OCI-M1 (cell line): ENCODE data around the gene TTC7B.
A peak's percentile ranks its signal among the peaks of the same experiment; 100 is the strongest.
"Not testable (repeated sequence)": the region's sequence is repeated elsewhere in the genome, so short reads cannot be mapped to it uniquely, and the experiment has no call there.

ENCODE experiments used
- DNase-seq: peaks from one replicate; lab custom pipeline; 2025; lab: John Stamatoyannopoulos, UW

TTC7B gene

DNA sequence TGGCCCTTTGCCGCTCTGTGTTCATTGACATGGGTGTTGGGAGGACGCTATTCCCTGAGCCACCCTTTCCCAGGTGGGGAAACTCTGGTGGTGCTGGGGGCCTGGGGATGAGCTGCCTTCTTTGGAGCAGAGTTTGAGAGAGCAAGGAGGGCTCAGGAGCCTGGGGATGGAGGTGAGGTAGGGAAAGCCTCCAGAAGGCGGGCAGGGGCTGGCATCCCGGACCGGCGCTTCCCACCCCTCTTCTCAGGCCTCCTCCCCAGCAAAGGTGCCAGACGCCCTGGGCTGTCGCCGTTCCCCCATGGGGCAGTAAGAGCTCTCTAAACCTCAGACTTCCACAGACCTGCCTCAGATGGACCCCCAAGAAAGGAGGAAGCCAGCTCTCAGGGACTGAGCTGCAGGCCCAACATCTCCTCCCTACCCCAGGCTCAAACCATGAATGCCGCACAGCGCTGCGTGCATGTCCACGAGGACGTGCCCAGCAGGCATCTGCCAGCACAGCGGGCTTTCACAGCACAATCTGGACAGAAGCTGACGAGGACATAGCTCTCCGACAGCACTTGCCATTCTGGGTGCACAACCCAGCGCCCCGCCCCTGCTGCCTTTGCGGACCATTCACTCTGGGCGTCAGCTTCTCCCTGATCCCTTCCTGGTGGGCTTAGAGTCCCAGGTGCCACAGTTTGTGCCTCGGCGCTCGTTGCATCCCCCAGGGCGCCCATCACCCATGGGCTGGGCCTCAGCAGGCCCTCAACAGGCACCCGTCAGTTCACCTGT is 14.9 kb upstream of the TTC7B start:
- no peak for DNase-seq

DNA sequence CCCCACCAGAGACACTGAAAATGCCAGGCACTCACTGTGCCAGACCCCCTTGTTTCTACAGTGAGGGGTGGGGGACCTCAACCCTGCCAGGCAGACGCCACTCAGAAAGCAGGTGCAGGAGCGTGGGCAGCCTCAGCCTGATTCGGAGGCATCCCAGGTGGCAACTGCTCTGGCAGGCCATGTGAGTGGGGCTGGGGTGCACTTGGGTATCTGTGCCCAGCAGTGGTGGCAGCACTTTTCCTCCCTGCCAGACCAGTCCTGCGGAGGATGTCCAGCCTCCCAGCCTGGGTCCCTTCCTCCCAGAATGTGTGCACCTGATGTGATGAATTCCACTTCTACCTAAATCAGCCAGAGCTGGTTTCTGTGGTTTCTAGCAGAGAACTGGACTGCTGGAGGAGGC is 13.4 kb upstream of the TTC7B start:
- DNase-seq: no peak

DNA sequence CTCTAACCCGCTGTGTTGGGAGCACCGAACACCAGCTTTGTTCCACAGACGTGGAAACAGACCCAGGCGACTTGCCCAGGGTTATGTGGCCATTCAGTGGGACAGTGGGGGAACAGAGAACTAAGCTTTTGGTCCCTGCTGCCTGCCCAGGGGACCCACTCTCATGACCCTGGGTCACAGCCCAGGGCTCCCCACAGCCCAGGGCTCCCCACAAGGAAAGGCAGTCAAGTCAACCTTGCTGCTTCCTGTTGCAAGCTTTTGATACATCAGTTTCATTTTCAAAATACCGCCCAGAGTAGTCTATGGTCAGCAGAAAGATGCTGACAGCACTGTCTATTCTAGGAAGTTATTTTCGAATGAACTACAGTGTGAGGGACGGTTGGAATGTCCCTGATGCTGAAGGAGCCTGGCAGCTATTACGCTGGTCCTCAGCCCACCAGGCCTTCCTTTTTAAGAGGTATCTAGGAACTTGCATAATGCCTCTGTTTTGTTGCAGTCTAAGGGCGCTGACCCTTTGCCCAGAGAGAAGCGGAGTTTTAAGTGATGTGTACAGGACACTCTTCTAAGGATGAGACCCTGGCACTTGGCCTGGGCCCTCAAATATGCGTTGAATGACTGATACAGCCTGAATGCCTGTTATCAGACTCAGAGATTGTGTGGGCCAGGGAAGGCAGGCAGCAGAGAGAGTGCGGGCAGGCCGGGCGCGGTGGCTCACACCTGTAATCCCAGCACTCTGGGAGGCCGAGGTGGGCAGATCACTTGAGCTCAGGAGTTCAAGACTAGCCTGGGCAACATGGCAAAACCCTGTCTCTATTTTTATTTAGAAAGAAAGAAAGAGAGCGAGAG is 12.6 kb upstream of the TTC7B start:
- DNase-seq: peak; percentile 67

DNA sequence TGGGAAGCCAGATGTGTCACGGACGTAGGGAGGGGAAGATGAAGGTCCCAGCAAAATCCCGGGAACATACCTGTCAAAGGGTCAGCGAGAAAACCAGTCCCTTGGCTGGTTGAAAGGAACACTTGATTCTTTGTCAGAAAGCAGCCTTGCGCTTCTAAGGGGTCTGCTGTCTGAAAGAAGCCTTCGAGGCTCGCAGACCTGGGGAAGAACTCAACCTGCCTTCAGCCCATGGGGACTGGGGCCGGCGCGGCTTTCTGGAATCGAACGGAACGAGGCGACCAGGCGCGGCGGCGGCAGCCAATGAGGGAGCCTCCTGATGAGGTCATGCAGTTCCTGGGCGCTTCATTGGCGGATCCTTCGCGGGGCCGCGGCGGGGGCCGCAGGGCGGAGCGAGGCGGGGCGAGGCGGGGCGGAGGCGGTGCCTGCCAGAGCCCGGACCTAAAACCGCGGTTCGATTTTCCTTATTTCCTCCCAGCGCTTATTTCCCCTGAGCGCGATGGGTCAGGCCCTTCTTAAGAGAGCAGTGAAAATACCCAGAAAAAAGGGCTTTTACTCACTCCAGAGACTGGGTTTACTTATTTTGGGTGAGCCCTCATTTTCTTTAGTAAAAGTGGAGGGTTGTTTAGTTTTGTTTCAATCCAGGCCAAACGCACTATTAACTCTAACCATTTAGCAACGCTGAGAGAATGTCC is 11.8 kb upstream of the TTC7B start:
- peak; percentile 94 for DNase-seq

DNA sequence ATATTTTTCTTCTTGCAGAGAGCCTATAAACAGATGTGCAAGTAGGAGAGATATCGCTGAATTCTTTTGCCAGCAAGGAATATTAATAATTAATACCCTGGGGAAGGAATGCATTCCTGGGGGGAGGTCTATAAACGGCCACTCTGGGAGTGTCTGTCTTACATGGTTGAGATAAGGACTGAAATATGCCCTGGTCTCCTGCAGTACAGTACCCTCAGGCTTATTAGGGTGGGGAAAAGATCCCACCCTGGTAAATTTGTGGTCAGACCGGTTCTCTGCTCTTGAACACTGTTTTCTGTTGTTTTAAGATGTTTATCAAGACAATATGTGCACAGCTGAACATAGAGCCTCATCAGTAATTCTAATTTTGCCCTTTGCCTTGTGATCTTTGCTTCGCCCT is 7.3 kb upstream of the TTC7B start:
- not testable (repeated sequence) for DNase-seq

DNA sequence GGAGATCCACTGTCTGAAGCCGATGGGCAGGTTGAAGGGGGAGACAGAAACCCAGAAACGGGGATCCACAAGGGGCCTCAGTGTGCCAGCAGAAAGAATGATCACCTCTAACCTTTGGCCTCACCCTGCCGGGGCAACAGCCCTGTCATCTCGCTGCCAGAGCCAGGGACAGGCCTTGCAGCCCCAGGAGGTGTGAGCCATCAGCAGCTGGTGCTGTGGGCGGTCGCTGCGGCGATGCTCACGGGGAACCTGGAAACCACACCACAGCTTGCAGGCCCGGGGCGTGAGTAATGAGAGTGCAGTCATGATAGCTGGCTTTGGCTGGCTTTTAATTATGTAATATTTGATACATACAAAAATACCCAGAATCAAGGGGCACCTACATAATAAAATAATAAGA is 4.7 kb upstream of the TTC7B start:
- DNase-seq: no peak

DNA sequence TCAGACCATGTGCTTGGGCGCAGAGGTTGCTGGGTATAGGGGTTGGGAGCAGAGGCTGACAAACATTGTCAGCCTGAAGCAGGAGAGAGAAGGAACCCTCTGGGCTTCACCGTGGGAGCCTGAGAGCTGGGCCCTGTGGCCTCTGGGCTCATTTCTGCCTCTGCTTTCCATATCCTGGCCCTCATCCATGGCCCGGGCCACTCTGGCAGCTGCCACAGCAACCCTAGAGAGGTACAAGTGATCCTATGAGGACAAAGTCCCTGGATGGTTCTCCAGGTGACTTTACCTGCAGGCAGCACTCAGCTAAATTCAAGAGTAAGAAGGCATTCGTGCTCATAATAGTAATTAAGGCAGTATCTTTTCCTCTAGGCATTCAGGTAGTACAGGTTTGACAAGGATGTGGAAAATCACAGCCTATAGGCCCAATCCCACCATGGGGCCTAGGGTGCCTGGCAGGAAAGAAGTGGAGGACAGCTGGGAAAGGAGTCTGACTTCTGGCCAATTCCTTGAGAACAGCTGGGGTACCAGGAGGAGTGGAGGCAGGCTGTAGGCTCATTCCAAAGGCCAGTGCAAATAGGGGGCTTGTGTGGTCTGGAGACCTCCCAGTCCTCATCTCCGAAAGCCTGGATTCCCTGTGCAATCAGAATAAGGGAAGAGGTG is 3.6 kb upstream of the TTC7B start:
- no peak for DNase-seq

DNA sequence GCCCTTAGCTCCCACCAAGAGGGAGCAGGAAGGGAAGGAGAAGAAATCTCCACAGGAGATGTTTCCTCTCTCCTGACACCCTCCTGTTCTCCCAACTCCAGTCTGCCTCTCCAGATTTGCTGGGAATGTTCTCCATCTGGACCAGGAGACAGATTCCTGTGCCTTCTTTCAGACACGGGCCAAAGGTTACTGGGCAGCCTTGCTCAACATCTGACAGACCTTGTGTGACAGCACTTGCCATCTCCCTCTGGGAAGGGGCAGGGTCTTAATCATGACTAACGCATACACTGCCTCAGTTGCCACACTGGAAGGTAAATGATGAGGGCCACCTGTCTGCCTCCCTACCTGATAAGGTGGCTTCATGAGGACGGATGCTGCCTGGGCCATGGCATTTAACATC is 2.5 kb upstream of the TTC7B start:
- no peak for DNase-seq

DNA sequence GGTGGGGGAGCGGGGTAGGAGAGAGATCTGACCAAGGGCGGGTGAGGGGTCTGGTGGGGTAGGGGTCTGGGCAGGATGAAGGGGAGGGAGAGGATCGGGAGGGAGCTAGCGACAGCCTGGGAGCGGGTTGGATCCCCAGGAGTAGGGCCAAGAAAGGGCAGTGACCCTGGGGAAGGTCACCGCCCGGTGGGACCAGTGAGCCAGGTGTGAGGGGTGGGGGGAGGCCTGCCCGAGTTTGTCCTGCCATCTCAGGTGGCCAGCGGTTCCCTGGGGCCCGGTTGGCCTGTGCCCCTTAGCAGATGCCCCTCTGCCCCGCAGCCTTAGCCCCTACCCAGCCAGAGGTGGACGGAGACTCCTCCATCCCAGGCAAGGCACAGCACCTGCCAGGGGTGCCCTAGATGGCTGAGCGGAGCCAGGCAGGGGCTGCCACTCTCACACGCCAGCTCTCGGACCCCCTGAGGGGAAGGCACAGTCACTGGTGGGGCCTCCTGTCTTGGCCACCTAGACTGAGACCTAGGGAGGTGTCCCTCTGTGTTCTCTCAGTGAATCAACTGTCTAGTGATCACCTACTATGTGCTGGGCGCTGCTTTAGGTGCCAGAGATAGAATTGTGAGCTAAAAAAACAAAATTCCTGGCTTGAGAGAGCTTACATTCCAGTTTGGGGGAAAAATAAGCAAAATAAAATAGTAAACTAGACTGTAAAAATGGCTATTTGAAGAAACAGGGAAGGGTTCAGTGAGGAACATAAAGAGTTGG is 629 bp upstream of the TTC7B start:
- no peak for DNase-seq

DNA sequence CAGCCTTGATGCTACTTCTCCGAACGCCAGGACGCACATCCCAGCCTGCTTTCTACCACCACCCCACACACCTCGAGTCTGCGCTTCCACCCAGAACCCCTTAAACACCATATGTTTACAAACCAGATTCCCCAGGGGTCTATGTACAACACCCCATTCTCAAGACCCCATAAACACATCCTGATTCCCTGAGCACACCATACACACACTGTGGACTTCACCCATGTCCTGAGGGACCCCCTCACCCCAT is 733 bp downstream of the TTC7B start:
- no peak for DNase-seq

DNA sequence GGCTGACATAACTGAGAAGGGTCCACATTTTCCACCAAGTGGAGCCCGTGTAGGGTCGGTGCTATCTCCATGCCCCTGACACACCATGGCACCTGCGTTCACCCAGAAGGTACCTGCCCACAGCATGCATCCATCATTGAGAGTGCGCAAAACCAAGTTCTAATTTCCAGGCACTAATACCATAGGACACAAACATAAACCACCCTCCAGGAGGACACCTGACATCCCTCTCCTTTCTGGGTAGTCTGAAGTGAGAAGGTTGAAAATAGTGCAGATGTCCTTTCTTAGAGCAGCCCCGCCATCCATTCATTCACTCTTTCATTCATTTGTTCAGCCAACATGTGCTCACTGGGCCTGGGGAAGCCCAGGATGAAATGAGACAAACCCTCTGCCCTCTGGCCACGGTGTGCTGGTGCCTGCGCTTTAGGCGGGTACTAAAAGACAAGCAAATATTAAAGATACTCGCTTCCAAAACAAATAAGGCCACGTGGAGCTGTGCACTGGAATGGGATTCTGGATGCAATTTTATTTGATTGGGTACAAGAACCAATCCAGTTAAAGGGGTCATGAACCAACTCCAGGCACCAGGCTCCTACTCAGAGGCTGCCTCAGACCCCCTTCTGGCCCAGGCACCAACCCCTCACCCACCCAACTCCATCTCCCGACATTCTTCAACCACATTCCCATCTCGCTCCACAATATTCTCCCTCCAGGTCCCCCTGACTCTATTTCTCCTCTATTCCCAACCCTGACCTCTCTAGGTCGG is 1.2 kb downstream of the TTC7B start:
- no peak for DNase-seq

DNA sequence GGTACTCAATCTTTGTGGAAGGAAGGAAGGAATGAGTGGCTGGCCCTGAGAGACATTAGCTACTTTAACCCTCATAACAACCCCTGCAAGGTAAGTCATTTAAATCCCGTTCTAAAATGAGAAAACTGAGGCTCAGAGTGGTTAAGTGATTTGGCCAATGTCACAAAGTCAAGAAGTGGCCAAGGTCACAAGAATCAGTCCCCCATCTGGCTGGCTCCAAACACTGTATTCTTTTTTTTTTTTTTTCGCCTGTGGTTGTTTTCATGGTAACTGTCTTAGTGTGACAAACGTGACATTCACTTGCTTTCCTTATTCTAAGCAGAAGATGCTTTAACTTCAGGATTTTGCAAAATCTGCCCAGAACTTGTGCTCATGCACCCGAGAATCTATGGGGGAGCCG is 2.8 kb downstream of the TTC7B start:
- DNase-seq: no peak

DNA sequence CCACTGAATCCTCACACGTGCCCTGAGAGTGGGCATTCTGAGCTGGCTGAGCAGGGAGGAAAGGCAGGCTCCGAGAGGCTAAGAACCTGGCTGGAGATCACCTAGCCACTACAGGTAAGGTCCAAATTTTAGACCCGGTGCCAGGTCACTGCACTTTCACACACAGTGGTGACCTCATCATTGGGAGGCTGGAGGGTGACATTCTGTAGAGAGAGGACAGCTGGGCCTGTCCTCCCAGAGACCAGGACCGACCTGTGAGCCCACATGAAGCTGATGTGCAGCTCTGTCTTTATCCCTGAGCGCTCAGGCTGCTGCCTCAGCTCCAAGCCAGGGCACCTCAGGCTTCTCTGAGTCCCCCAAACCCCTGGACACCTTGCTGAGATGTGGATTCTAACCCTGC is 4.1 kb downstream of the TTC7B start:
- DNase-seq: no peak

DNA sequence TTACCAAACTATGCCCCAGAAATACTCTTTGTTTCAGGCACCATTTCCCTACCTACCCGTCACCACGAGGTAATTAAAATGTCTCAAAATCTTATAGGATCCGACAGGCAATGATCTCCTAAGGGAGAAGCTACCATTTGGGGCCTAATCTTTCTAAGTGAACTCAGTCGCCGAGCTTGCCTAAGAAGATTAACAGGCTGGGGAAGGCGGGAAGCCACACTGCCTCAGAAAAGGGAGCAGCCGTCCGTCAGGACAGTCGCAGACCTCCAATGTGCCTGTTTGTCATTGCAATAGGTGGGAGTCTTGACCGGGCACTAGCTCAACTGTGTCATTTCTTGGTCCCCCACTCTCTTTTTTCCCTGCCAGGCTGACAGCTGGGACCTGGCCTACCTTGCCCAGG is 4.6 kb downstream of the TTC7B start:
- no peak for DNase-seq

DNA sequence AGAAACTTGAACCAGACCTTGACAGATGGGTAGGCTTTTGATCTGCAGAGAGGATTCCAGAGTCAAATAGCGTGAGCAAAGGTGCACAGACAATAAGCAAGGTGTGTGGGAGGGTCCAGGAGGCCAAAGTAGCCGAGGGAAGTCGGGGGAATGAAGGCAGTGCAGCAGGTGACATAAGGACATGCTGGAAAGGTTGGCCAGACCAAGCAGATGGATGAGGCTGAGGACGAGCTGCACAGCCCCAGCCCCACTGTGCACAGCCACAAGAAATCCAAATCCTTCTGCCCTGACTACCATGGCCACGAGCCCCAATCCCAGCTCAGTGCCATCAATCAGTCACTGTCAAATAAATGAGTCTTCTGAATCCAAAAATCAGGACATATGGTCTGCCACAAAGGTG is 5.4 kb downstream of the TTC7B start:
- no peak for DNase-seq

DNA sequence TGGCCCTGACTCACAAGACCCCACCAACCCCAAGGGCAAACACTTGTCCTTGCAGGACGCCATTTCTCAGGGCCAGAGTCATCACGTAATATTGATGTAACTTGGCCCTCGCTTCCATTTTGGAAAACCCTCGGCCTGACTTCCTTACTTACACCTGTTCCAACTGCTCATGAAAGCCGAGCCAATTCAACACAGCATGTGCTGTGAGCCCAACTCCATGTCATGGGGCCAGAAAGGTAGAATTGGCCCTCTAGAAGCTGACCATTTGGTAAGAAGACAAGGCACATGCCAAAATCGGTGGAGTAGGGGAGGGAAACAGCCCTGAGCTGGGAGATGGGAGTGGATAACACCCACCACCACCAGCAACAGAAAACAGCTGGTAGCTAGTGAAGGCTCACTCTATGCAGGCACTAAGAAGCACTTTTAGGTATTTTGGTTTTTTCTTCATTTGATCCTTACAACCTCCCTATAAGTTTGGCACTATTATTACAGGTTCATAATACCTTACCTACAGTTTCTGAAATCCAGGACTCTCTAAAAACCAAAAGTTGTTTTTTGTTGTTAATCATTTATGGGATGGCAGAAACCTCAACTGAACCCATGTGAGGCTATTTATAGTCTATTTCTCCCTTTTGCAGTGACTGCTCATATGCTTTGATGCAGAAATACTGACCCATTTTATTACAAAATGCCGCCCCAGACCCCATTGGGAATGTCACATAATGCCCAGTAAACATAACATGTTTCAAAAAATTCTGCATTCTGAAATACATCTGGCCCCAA is 6.5 kb downstream of the TTC7B start:
- DNase-seq: no peak

DNA sequence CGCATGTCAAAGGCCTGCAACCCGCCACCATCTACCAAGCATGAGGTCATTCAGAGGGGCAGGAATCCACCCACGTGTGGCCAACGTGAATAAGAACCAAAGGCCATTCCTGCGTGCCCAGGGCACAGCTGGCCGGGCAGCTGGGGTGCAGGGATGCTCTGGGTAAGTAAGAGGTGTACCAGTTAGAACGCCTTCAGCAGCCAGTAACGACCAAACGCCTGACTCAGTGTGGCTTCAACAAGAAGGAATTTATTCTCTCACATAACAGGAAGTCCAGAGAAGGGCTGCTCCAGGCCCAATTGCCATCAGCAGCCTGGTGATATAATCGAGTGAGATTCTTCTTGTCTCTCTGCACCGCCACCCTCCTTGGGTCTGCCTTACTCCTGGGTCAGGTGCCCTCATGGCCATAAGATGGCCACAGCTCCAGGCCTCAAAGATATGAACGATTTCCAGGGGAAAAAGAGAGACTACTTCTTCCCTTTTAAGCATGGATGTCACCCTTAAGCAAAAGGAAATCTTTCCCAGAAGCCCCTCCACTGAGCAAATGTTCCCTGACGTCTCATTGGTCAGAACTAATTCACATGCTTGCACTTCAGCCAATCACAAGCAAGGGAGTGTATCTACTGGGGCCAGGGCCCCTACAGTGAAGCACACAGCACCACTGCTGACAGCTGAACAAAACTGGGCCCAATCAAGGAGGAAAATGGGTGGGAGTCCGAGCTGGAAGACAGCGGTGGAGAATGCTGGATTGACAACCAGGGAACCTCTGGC is 7.3 kb downstream of the TTC7B start:
- no peak for DNase-seq

DNA sequence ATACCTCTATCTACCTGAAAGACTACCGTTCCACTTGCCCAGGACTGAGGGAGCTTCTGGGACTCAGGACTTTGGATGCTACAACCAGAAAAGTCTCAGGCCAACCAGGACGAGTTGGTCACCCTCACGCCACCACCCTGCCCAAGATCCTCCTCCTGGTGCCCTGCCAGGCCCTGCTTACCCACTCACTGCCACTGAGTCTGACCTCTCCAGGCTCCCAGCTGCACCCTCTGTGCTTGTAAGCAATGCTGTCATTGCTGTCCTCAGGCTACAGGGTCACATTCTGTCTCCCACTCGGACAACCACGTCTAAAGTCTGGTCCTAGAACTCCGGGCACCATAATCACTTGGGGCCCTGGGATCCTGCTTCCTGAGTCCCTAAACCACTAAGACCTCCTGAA is 9.2 kb downstream of the TTC7B start:
- no peak for DNase-seq

DNA sequence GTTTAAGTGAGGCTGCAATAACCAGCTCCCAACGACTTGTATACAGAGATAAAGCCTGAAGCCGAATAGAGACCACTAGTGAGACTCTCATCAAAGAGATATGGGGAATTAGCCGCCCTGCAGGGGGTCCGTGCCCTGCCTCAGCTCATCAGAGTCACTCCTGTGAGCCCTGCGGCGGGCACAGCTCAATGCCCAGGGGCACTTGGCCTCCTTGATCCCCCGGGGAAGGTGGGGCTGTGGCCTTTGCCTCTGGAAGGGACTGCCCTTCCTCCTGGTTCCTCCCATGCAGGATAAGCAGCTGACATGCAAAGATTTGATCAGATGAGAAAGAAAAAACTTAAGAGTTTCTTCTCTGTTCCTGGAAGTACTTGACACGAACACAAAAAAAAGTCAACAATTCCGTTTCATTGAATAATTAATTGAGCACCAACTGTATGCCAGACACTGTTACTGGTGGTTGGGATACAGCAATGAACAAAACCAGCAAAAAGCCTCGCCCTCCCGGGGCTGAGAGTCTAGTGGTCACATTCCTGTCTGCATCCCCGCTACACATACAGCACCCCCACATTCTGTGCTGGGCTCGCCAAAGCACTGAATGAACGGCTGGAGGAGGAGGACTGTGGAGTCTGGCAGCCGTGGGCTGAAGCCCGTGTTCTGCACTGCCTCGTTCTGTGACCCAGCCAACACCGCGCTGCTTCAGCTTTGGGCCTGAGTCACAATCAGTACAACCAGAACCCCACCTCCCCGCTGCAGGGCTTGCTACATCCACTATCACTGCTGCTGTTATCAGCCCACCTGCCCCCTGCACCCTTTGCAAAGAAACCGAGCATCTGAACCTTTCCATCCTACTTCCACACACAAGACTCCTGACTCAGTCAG is 10.3 kb downstream of the TTC7B start:
- peak; percentile 46 for DNase-seq
